IMR-90 (cell line): ENCODE results near the gene ZNF426. TPM values are rescaled to one million over a fixed set of nuclear protein-coding genes. Genes with fewer than 3 reads are reported as not detected.

Experiments
- ATAC-seq: fragments of 200-7000 bp; cut with Tn5 transposase; 2 replicates; pipeline ENCODE4 v1.9.1; 2020; ENCODE audit warnings: low read depth, mild to moderate bottlenecking, moderate library complexity
- BruUV-seq: library from RNA; stranded (reverse); fragments of 400-500 nt; replicated peaks from 2 replicates; lab custom pipeline; 2021; lab: Mats Ljungman, UMichigan
- CTCF ChIA-PET: fragments of 300-600 bp; formaldehyde crosslinking; extraction: SDS; loops from one replicate; lab custom pipeline; 2021; ENCODE audit warnings: antibody characterized with exemption; lab: Yijun Ruan, JAX
- POLR2A ChIA-PET: fragments of 300-600 bp; sonication (Branson Sonifier 250); formaldehyde crosslinking; loops from one replicate; lab custom pipeline; 2022; ENCODE audit warnings: antibody characterized with exemption; ENCODE audit not compliant: unreplicated experiment; lab: Charles Lee
- DNase-seq: peaks from one replicate; pipeline ENCODE4 v3.0.0; 2013
- H2AFZ ChIP-seq: replicated peaks from 2 replicates; pipeline ENCODE3; 2013; ENCODE audit warnings: low read length, mild to moderate bottlenecking; ENCODE audit not compliant: poor library complexity
- H2AK5ac ChIP-seq: 2 replicates; pipeline ENCODE4 v1.6.1; 2013; ENCODE audit warnings: low read depth, low read length, inconsistent platforms
- H2AK9ac ChIP-seq: replicated peaks from 2 replicates; pipeline ENCODE3; 2013; ENCODE audit warnings: mild to moderate bottlenecking, low read depth, low read length, moderate library complexity; ENCODE audit not compliant: poor library complexity
- H2BK120ac ChIP-seq: 2 replicates; pipeline ENCODE4 v1.6.1; 2013; ENCODE audit warnings: low read depth, low read length, inconsistent platforms
- H2BK15ac ChIP-seq: 3 replicates; pipeline ENCODE4 v1.6.1; 2013; ENCODE audit warnings: low read depth, low read length, inconsistent platforms
- H2BK20ac ChIP-seq: 2 replicates; pipeline ENCODE4 v1.6.1; 2013; ENCODE audit warnings: low read depth, mild to moderate bottlenecking, inconsistent platforms, low read length, moderate library complexity
- H2BK5ac ChIP-seq: 2 replicates; pipeline ENCODE4 v1.6.1; 2013; ENCODE audit warnings: mild to moderate bottlenecking, low read depth, low read length, inconsistent platforms; ENCODE audit not compliant: poor library complexity, severe bottlenecking
- H3K14ac ChIP-seq: replicated peaks from 2 replicates; pipeline ENCODE4 v1.6.1; 2013; ENCODE audit warnings: low read depth, low read length, inconsistent platforms
- H3K18ac ChIP-seq: 2 replicates; pipeline ENCODE4 v1.6.1; 2013; ENCODE audit warnings: low read depth, low read length, control low read depth
- H3K23ac ChIP-seq: 2 replicates; pipeline ENCODE4 v1.6.1; 2013; ENCODE audit warnings: low read depth, low read length, inconsistent platforms
- H3K27ac ChIP-seq: 2 replicates; pipeline ENCODE4 v1.5.1; 2013; ENCODE audit warnings: mild to moderate bottlenecking, control low read depth, low read length; ENCODE audit not compliant: insufficient read depth
- H3K27me3 ChIP-seq: 2 replicates; pipeline ENCODE4 v1.6.1; 2013; ENCODE audit warnings: low read length; ENCODE audit not compliant: control insufficient read depth, insufficient read depth
- H3K36me3 ChIP-seq: 2 replicates; pipeline ENCODE4 v1.6.1; 2013; ENCODE audit warnings: low read length, mixed read lengths; ENCODE audit not compliant: control insufficient read depth, insufficient read depth
- H3K4ac ChIP-seq: 2 replicates; pipeline ENCODE4 v1.6.1; 2013; ENCODE audit warnings: low read depth, low read length, inconsistent platforms
- H3K4me1 ChIP-seq: 2 replicates; pipeline ENCODE4 v1.6.1; 2013; ENCODE audit warnings: low read length, mixed read lengths; ENCODE audit not compliant: control insufficient read depth, insufficient read depth
- H3K4me2 ChIP-seq: 2 replicates; pipeline ENCODE4 v1.6.1; 2013; ENCODE audit warnings: low read depth, mild to moderate bottlenecking, control low read depth, low read length, moderate library complexity
- H3K4me3 ChIP-seq: 2 replicates; pipeline ENCODE4 v1.5.1; 2013; ENCODE audit warnings: low read depth, mild to moderate bottlenecking, control low read depth, low read length, moderate library complexity; ENCODE audit not compliant: insufficient read depth
- H3K56ac ChIP-seq: 2 replicates; pipeline ENCODE4 v1.6.1; 2013; ENCODE audit warnings: low read length, inconsistent platforms; ENCODE audit not compliant: insufficient read depth; ENCODE audit errors: extremely low read depth
- H3K79me1 ChIP-seq, 2 experiments: 2 replicates each; pipeline ENCODE4 v1.6.1; 2013; ENCODE audit warnings: low read length in 2 of 2, inconsistent platforms in 1 of 2, low read depth in 1 of 2
- H3K9ac ChIP-seq: 2 replicates; pipeline ENCODE4 v1.6.1; 2013; ENCODE audit warnings: low read depth, low read length, control low read depth
- H3K9me1 ChIP-seq: 2 replicates; pipeline ENCODE4 v1.6.1; 2013; ENCODE audit warnings: low read length, inconsistent platforms; ENCODE audit not compliant: insufficient read depth
- H3K9me3 ChIP-seq: 2 replicates; pipeline ENCODE4 v1.6.1; 2013; ENCODE audit warnings: low read length; ENCODE audit not compliant: control insufficient read depth, insufficient read depth
- H4K20me1 ChIP-seq: 2 replicates; pipeline ENCODE4 v1.6.1; 2013; ENCODE audit warnings: low read length, inconsistent platforms; ENCODE audit not compliant: insufficient read depth
- H4K5ac ChIP-seq: 2 replicates; pipeline ENCODE4 v1.6.1; 2013; ENCODE audit warnings: mild to moderate bottlenecking, low read depth, low read length, control low read depth
- H4K8ac ChIP-seq, 2 experiments: 2 replicates each; pipeline ENCODE4 v1.6.1; 2013; ENCODE audit warnings: low read depth in 2 of 2, low read length in 2 of 2, control low read depth in 1 of 2, inconsistent platforms in 1 of 2
- H4K91ac ChIP-seq: 2 replicates; pipeline ENCODE4 v1.6.1; 2013; ENCODE audit warnings: low read depth, low read length, inconsistent platforms; ENCODE audit not compliant: insufficient read depth
- CEBPB ChIP-seq: IDR thresholded peaks from 2 replicates; pipeline ENCODE4 v1.6.1; 2012; ENCODE audit warnings: low read depth, low read length, improper control_type of control experiment
- CHD1 ChIP-seq: IDR thresholded peaks from 2 replicates; pipeline ENCODE4 v1.6.1; 2012; ENCODE audit warnings: low read depth, low read length, improper control_type of control experiment
- CTCF ChIP-seq: conservative IDR thresholded peaks from 2 replicates; pipeline ENCODE4 v1.5.1; 2012; ENCODE audit warnings: mild to moderate bottlenecking, low read depth, low read length, improper control_type of control experiment
- ELK1 ChIP-seq: fragments of 150-350 bp; IDR thresholded peaks from 2 replicates; pipeline ENCODE4 v1.6.1; 2016; ENCODE audit warnings: low read depth, mild to moderate bottlenecking, low read length, moderate library complexity, borderline replicate concordance
- MAFK ChIP-seq: IDR thresholded peaks from 2 replicates; pipeline ENCODE4 v1.6.1; 2012; ENCODE audit warnings: low read depth, low read length, improper control_type of control experiment
- MXI1 ChIP-seq: IDR thresholded peaks from 2 replicates; pipeline ENCODE4 v1.6.1; 2012; ENCODE audit warnings: low read depth, mild to moderate bottlenecking, low read length, moderate library complexity, borderline replicate concordance
- NFE2L2 ChIP-seq: fragments of 150-350 bp; IDR thresholded peaks from 2 replicates; pipeline ENCODE4 v1.6.1; 2016; ENCODE audit warnings: low read depth, mild to moderate bottlenecking, low read length
- POLR2A ChIP-seq: IDR thresholded peaks from 2 replicates; pipeline ENCODE4 v1.6.1; 2012; ENCODE audit warnings: mild to moderate bottlenecking, low read depth, low read length
- RAD21 ChIP-seq: IDR thresholded peaks from 2 replicates; pipeline ENCODE4 v1.6.1; 2012; ENCODE audit warnings: low read length, improper control_type of control experiment
- RCOR1 ChIP-seq: IDR thresholded peaks from 2 replicates; pipeline ENCODE4 v1.6.1; 2012; ENCODE audit warnings: mild to moderate bottlenecking, low read length, improper control_type of control experiment; ENCODE audit not compliant: insufficient replicate concordance
- USF2 ChIP-seq: fragments of 150-350 bp; IDR thresholded peaks from 2 replicates; pipeline ENCODE4 v1.6.1; 2017; ENCODE audit warnings: mild to moderate bottlenecking, antibody characterized with exemption, low read length, low read depth
- WGBS, 2 experiments: methylation state at CpG; one replicate each; pipeline versions ENCODE4 v1.1.5 to v1.1.7; 2013; ENCODE audit warnings: missing lambda C conversion rate in 2 of 2; ENCODE audit not compliant: insufficient read length in 1 of 2; ENCODE audit errors: extremely low coverage in 2 of 2; 5-methylcytosine and 5-hydroxymethylcytosine counted together
- dilution Hi-C: fragments of 300-500 bp; cut with HindIII; formaldehyde crosslinking; loops from one replicate; pipeline ENCODE4 v1.14.3; 2018; ENCODE audit warnings: low sequenced_read_pairs; ENCODE audit not compliant: unreplicated experiment
- in situ Hi-C: fragments of 300-500 bp; cut with MboI; formaldehyde crosslinking; loops from 3 replicates; pipeline ENCODE4 v1.14.3; 2019; ENCODE audit warnings: low sequenced_read_pairs, inconsistent platforms, mixed read lengths
- intact Hi-C: fragments of 100-400 bp; cut with micrococcal nuclease; formaldehyde crosslinking; loops from 2 replicates; pipeline ENCODE4 v1.10.0; 2022
- polyA plus RNA-seq, 3 experiments: library from polyadenylated mRNA; depleted of rRNA; stranded (reverse); fragments of >200 nt; gene quantifications; 2 replicates each; pipeline ENCODE4 v1.2.3, GENCODE V29; 2012; ENCODE audit warnings: low replicate concordance in 1 of 3
- total RNA-seq: library from RNA; depleted of rRNA; stranded (reverse); fragments of >200 nt; gene quantifications from 2 replicates; pipeline ENCODE4 v1.2.3, GENCODE V29; 2012

Gene ZNF426
- total and polyA plus RNA-seq, 2 of the 4 experiments (the other 2 are of a cell fraction) = 4.4 to 30.1 TPM

GRCh38 chr19:9580728-9581127, 42.3 kb upstream of the ZNF426 start:
- peaks cover 23% of the 10 kb centered on the region for H3K9me3 ChIP-seq
- no peak overlapping the region for H2BK15ac ChIP-seq
- H2BK20ac ChIP-seq = no peak overlapping the region
- TF ChIP-seq CTCF = no peak
- TF ChIP-seq RAD21 = no peak
- no peak for TF ChIP-seq USF2
- no peak for TF ChIP-seq RCOR1
- no peak for TF ChIP-seq MXI1
- no peak for TF ChIP-seq POLR2A
- TF ChIP-seq CHD1 = no peak
- no peak for TF ChIP-seq ELK1
- no peak for TF ChIP-seq NFE2L2
- no peak for TF ChIP-seq MAFK
- no peak for TF ChIP-seq CEBPB
- H2AK5ac ChIP-seq = no peak overlapping the region
- no peaks in the 10 kb centered on the region for H3K4me1 ChIP-seq
- no peak overlapping the region for H3K4ac ChIP-seq
- peaks cover 32% of the 10 kb centered on the region for H4K20me1 ChIP-seq
- dilution Hi-C loops = no loop called here
- H4K8ac ChIP-seq = no peak overlapping the region
- no peaks in the 10 kb centered on the region for H3K9me1 ChIP-seq
- peaks cover 16% of the 10 kb centered on the region for H3K36me3 ChIP-seq
- no peak for DNase-seq
- ATAC-seq = no peak
- H3K79me1 ChIP-seq = peaks cover 4 to 11% of the 10 kb centered on the region in 2 experiments; a peak in 3 of 4 replicates
- no peak overlapping the region for H3K4me3 ChIP-seq
- no peaks in the 10 kb centered on the region for H3K27me3 ChIP-seq
- ChIA-PET POLR2A (no interaction called here), CTCF (no interaction called here)
- no peak overlapping the region for H2BK5ac ChIP-seq
- no peak overlapping the region for H3K4me2 ChIP-seq
- H3K23ac ChIP-seq = no peak overlapping the region
- H4K91ac ChIP-seq = no peak overlapping the region
- intact Hi-C loops = loop anchor here (5.0 to 10.0 kb wide), 3 partner anchors 143 to 373 kb away; partner anchors contain the start of gene ZNF266
- no TSS peak for BruUV-seq
- H2AFZ ChIP-seq = no peak overlapping the region
- no peak overlapping the region for H3K9ac ChIP-seq
- in situ Hi-C loops = no loop called here
- no peak overlapping the region for H2BK120ac ChIP-seq
- no peak overlapping the region for H3K56ac ChIP-seq
- no peak overlapping the region for H3K14ac ChIP-seq
- no peak overlapping the region for H2AK9ac ChIP-seq
- H3K27ac ChIP-seq = no peak overlapping the region
- no peak overlapping the region for H4K5ac ChIP-seq
- H3K18ac ChIP-seq = no peak overlapping the region
- WGBS, 2 experiments = no CpG with 5 or more reads among the region's 5 CpGs
